A549 (cell line): Measurements from ENCODE around the gene CAV1. TPM values are rescaled to one million over a fixed set of nuclear protein-coding genes. Genes with fewer than 3 reads are reported as not detected.

ENCODE experiments used
- ATAC-seq, 2 experiments: fragments of 200-7000 bp in 1 of 2; fragments of >200 bp in 1 of 2; cut with Nextera tagmentation in 1 of 2; cut with Tn5 transposase in 1 of 2; 3 replicates each; pipeline versions ENCODE4 v1.8.0 to v1.9.1; 2018 to 2020; ENCODE audit warnings: mild to moderate bottlenecking in 1 of 2, moderate library complexity in 1 of 2
- CTCF ChIA-PET: fragments of 300-600 bp; sonication (Branson Sonifier 250); formaldehyde crosslinking; extraction: SDS; loops from one replicate; lab custom pipeline; 2021; ENCODE audit warnings: antibody characterized with exemption, inconsistent platforms; lab: Yijun Ruan, JAX
- POLR2A ChIA-PET: fragments of 350-600 bp; formaldehyde crosslinking; extraction: SDS; loops from one replicate; lab custom pipeline; 2021; ENCODE audit warnings: antibody characterized with exemption, inconsistent platforms; lab: Yijun Ruan, JAX
- DNase-seq, 2 experiments: peaks; one replicate each; pipeline versions ENCODE4 v3.0.0 to v3.0.0-alpha.2; 2011 to 2016; ENCODE audit warnings: low read depth in 1 of 2, low spot score in 1 of 2
- FAIRE-seq: peaks from 2 replicates; lab custom pipeline; 2011; peaks lifted over from hg19 to GRCh38; lab: Jason Lieb, UNC
- H3K27ac ChIP-seq, 2 experiments: fragments of >200 bp; sonication (Bioruptor Twin); formaldehyde crosslinking; 3 replicates each; pipeline ENCODE4 v1.5.1; 2016 to 2017
- H3K4me1 ChIP-seq: fragments of >200 bp; sonication (Bioruptor Twin); formaldehyde crosslinking; 3 replicates; pipeline ENCODE4 v1.6.1; 2016
- H3K4me2 ChIP-seq: fragments of >200 bp; sonication (Bioruptor Twin); formaldehyde crosslinking; 3 replicates; pipeline ENCODE4 v1.6.1; 2016
- H3K4me3 ChIP-seq: fragments of >200 bp; sonication (Bioruptor Twin); formaldehyde crosslinking; 3 replicates; pipeline ENCODE4 v1.5.1; 2016
- H3K9me3 ChIP-seq: fragments of >200 bp; sonication (Bioruptor Twin); formaldehyde crosslinking; 3 replicates; pipeline ENCODE4 v1.6.1; 2016
- BHLHE40 ChIP-seq: IDR thresholded peaks from 2 replicates; pipeline ENCODE4 v1.6.1; 2012; ENCODE audit warnings: low read depth, low read length, inconsistent platforms
- CEBPB ChIP-seq, 2 experiments: fragments of >200 bp in 1 of 2; sonication (Bioruptor Twin) in 1 of 2; formaldehyde crosslinking in 1 of 2; IDR thresholded peaks; 2 replicates each; pipeline ENCODE4 v1.6.1; 2012 to 2016
- EP300 ChIP-seq, 2 experiments: fragments of >200 bp; sonication (Bioruptor Twin); formaldehyde crosslinking; IDR thresholded peaks; 2 replicates in 1 of 2; 3 replicates in 1 of 2; pipeline ENCODE4 v1.6.1; 2016 to 2017
- FOSB ChIP-seq: fragments of 250-450 bp; sonication (Bioruptor Pico); IDR thresholded peaks from 2 replicates; pipeline ENCODE4 v1.5.0; 2020; ENCODE audit warnings: mild to moderate bottlenecking, moderate library complexity
- FOXS1 ChIP-seq: fragments of 250-450 bp; sonication (Bioruptor Pico); IDR thresholded peaks from 2 replicates; pipeline ENCODE4 v1.5.0; 2020; ENCODE audit warnings: mild to moderate bottlenecking, moderate library complexity
- GATA3 ChIP-seq: IDR thresholded peaks from 2 replicates; pipeline ENCODE4 v1.6.1; 2012; ENCODE audit warnings: borderline replicate concordance
- HOXA7 ChIP-seq: fragments of 250-450 bp; sonication (Bioruptor Pico); IDR thresholded peaks from 2 replicates; pipeline ENCODE4 v1.5.0; 2020; ENCODE audit warnings: mild to moderate bottlenecking, moderate library complexity
- JUN ChIP-seq, 2 experiments: fragments of >200 bp; sonication (Bioruptor Twin); formaldehyde crosslinking; IDR thresholded peaks; 2 replicates in 1 of 2; 3 replicates in 1 of 2; pipeline ENCODE4 v1.6.1; 2016 to 2017
- KDM1A ChIP-seq: fragments of 200-600 bp; sonication (generic); IDR thresholded peaks from 2 replicates; pipeline ENCODE4 v1.6.1; 2016; ENCODE audit warnings: low read depth, mild to moderate bottlenecking
- KDM5A ChIP-seq: fragments of 200-600 bp; sonication (generic); IDR thresholded peaks from 2 replicates; pipeline ENCODE4 v1.6.1; 2016; ENCODE audit warnings: antibody characterized with exemption, mild to moderate bottlenecking
- MAZ ChIP-seq: fragments of 150-350 bp; IDR thresholded peaks from 2 replicates; pipeline ENCODE4 v1.6.1; 2014; ENCODE audit warnings: antibody characterized with exemption, low read depth, low read length, borderline replicate concordance
- NFE2L2 ChIP-seq: fragments of 150-350 bp; conservative IDR thresholded peaks from 2 replicates; pipeline ENCODE4 v1.6.1; 2014; ENCODE audit warnings: low read length
- NPAS2 ChIP-seq: fragments of 250-450 bp; sonication (Bioruptor Pico); IDR thresholded peaks from 2 replicates; pipeline ENCODE4 v1.8.0; 2022; ENCODE audit warnings: mild to moderate bottlenecking, moderate library complexity, borderline replicate concordance
- NR3C1 ChIP-seq: fragments of >200 bp; sonication (Bioruptor Twin); formaldehyde crosslinking; IDR thresholded peaks from 3 replicates; pipeline ENCODE4 v1.6.1; 2017
- RAD21 ChIP-seq, 2 experiments: fragments of >200 bp in 1 of 2; sonication (Bioruptor Twin) in 1 of 2; formaldehyde crosslinking in 1 of 2; IDR thresholded peaks in 1 of 2; conservative IDR thresholded peaks in 1 of 2; 2 replicates in 1 of 2; 3 replicates in 1 of 2; pipeline ENCODE4 v1.6.1; 2012 to 2018; ENCODE audit warnings: inconsistent platforms in 1 of 2
- RARB ChIP-seq: fragments of 250-450 bp; sonication (Bioruptor Pico); IDR thresholded peaks from 2 replicates; pipeline ENCODE4 v1.8.0; 2021; ENCODE audit warnings: mild to moderate bottlenecking, moderate library complexity
- RCOR1 ChIP-seq: fragments of 150-350 bp; IDR thresholded peaks from 2 replicates; pipeline ENCODE4 v1.6.1; 2014; ENCODE audit warnings: antibody characterized with exemption, low read length, low read depth
- RFX5 ChIP-seq: fragments of 450-650 bp; IDR thresholded peaks from 2 replicates; pipeline ENCODE4 v1.7.1; 2014; ENCODE audit warnings: antibody characterized with exemption, mild to moderate bottlenecking, moderate library complexity
- SMC3 ChIP-seq: fragments of >200 bp; sonication (Bioruptor Twin); formaldehyde crosslinking; IDR thresholded peaks from 3 replicates; pipeline ENCODE4 v1.6.1; 2018; ENCODE audit warnings: inconsistent platforms
- SREBF2 ChIP-seq: fragments of 450-650 bp; IDR thresholded peaks from 2 replicates; pipeline ENCODE4 v1.6.1; 2014; ENCODE audit warnings: mild to moderate bottlenecking, moderate library complexity
- TP53 ChIP-seq: fragments of 250-450 bp; sonication (Bioruptor Pico); IDR thresholded peaks from 2 replicates; pipeline ENCODE4 v1.5.0; 2021; ENCODE audit warnings: mild to moderate bottlenecking, moderate library complexity
- ZSCAN20 ChIP-seq: fragments of 250-450 bp; sonication (Bioruptor Pico); IDR thresholded peaks from 2 replicates; pipeline ENCODE4 v1.8.0; 2022; ENCODE audit warnings: mild to moderate bottlenecking, moderate library complexity
- WGBS: methylation state at CpG from one replicate; pipeline ENCODE4 v1.1.6; 2017; ENCODE audit errors: missing lambda C conversion rate; 5-methylcytosine and 5-hydroxymethylcytosine counted together
- polyA plus RNA-seq, 4 experiments: library from polyadenylated mRNA; depleted of rRNA in 3 of 4; stranded (reverse); fragments of >200 nt; fragmentation: RNase III in 1 of 4; extraction: RNeasy Plus Mini Kit Qiagen cat#74134 plus additional on column Dnase treatment in 1 of 4; gene quantifications; 2 replicates in 3 of 4; 3 replicates in 1 of 4; pipeline ENCODE4 v1.2.3, GENCODE V29; 2011 to 2017
- TF ChIP-seq, protein P1 (sequence below): fragments of 150-350 bp; IDR thresholded peaks from 2 replicates; pipeline ENCODE4 v1.6.1; 2014; ENCODE audit warnings: low read depth, mild to moderate bottlenecking, low read length
- TF ChIP-seq, protein P2 (sequence below): fragments of 250-450 bp; sonication (Bioruptor Pico); IDR thresholded peaks from 2 replicates; pipeline ENCODE4 v1.5.0; 2020; ENCODE audit warnings: low read depth, mild to moderate bottlenecking, moderate library complexity
- TF ChIP-seq, protein P3 (sequence below): fragments of >200 bp; sonication (Bioruptor Twin); formaldehyde crosslinking; IDR thresholded peaks from 3 replicates; pipeline ENCODE4 v1.5.1; 2016
- TF ChIP-seq, protein P4 (sequence below): IDR thresholded peaks from 2 replicates; pipeline ENCODE4 v1.6.1; 2012
- TF ChIP-seq, protein P5 (sequence below): IDR thresholded peaks from 2 replicates; pipeline ENCODE4 v1.6.1; 2012; ENCODE audit warnings: low read depth, borderline replicate concordance
- TF ChIP-seq, protein P6 (sequence below): fragments of >200 bp; sonication (Bioruptor Twin); formaldehyde crosslinking; IDR thresholded peaks from 2 replicates; pipeline ENCODE4 v1.6.1; 2016
- TF ChIP-seq, protein P7 (sequence below): IDR thresholded peaks from 2 replicates; pipeline ENCODE4 v1.6.1; 2012

The CAV1 gene
- polyA plus RNA-seq, 2 of the 4 experiments (the other 2 are of a cell fraction), result 365 to 493 TPM

DNA sequence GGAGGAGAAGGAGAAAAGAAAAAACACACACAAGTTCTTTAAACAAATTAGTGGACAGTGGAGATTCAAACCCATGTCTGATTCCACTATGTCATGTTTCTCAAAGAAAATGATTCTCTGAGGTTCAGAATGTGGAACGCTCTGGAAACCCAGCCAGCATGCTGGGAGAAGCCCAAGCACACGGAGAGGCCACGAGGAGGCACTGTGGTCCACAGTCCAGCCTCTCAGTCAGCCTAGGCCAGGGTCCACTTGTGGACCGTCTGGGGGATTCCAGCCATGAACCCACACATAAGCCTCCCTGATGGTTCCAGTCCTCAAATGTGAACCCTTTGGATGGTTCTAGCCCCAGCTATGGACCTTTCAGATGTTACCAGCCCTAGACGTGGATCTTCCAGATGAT, 73.4 kb downstream of the CAV1 start:
- FAIRE-seq, result no peak
- POLR2A ChIA-PET, result no interaction called here

DNA sequence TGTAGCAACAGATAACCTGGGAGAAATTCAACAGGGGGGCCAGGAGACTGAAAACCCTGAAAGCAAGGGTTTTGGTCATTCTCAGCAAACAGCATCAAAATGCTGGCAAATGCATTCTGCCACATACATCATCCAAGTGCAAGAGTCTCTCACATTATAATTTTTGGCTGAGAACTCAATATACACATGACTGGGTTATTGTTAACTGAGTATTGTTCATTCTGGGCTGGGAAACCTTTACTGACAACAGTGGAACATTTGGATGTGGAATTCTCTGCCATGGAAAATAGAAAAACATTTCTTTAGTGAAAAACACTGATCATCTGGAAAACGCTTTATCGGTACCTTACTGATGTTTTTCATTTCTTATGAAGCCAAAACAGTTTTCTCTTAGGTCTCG, 74.0 kb downstream of the CAV1 start:
- POLR2A ChIA-PET, result no interaction called here
- Histone ChIP-seq H3K4me2 (no peak overlapping the region), H3K27ac (no peak overlapping the region), H3K4me3 (no peak overlapping the region), H3K4me1 (no peaks in the 10 kb centered on the region), H3K9me3 (no peaks in the 10 kb centered on the region)
- no peak for FAIRE-seq
- DNase-seq, result no peak
- CTCF ChIA-PET, result no interaction called here
- TF ChIP-seq CEBPB (IDR thresholded peaks at IDR 0.05), result no peak
- TF ChIP-seq, protein P1, sequence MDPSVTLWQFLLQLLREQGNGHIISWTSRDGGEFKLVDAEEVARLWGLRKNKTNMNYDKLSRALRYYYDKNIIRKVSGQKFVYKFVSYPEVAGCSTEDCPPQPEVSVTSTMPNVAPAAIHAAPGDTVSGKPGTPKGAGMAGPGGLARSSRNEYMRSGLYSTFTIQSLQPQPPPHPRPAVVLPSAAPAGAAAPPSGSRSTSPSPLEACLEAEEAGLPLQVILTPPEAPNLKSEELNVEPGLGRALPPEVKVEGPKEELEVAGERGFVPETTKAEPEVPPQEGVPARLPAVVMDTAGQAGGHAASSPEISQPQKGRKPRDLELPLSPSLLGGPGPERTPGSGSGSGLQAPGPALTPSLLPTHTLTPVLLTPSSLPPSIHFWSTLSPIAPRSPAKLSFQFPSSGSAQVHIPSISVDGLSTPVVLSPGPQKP, result no peak
- TF ChIP-seq FOXS1 (CRISPR knock-in tag), result no peak
- TF ChIP-seq BHLHE40, result no peak
- no peak for TF ChIP-seq RARB (CRISPR knock-in tag)
- no peak for TF ChIP-seq MAZ
- no peak for TF ChIP-seq TP53 (CRISPR knock-in tag)
- no peak for TF ChIP-seq EP300 (IDR thresholded peaks at IDR 0.05)
- TF ChIP-seq RCOR1, result no peak
- TF ChIP-seq NFE2L2, result no peak
- TF ChIP-seq NR3C1, result no peak
- ATAC-seq, result no peak
- 94% methylated on average over 3 of the region's 3 CpGs for WGBS

More for the DNA sequence above, 73.4 kb downstream of the CAV1 start:
- TF ChIP-seq KDM1A, result no peak
- no peak for TF ChIP-seq ZSCAN20
- TF ChIP-seq, protein P2, sequence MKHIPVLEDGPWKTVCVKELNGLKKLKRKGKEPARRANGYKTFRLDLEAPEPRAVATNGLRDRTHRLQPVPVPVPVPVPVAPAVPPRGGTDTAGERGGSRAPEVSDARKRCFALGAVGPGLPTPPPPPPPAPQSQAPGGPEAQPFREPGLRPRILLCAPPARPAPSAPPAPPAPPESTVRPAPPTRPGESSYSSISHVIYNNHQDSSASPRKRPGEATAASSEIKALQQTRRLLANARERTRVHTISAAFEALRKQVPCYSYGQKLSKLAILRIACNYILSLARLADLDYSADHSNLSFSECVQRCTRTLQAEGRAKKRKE (CRISPR knock-in tag), result no peak
- peak; percentile 54 for TF ChIP-seq SMC3
- TF ChIP-seq RAD21 (conservative IDR thresholded peaks at IDR 0.05 in 1 of 2, IDR thresholded peaks at IDR 0.05 in 1 of 2), result peak; percentile 60 to 71
- TF ChIP-seq, protein P3, sequence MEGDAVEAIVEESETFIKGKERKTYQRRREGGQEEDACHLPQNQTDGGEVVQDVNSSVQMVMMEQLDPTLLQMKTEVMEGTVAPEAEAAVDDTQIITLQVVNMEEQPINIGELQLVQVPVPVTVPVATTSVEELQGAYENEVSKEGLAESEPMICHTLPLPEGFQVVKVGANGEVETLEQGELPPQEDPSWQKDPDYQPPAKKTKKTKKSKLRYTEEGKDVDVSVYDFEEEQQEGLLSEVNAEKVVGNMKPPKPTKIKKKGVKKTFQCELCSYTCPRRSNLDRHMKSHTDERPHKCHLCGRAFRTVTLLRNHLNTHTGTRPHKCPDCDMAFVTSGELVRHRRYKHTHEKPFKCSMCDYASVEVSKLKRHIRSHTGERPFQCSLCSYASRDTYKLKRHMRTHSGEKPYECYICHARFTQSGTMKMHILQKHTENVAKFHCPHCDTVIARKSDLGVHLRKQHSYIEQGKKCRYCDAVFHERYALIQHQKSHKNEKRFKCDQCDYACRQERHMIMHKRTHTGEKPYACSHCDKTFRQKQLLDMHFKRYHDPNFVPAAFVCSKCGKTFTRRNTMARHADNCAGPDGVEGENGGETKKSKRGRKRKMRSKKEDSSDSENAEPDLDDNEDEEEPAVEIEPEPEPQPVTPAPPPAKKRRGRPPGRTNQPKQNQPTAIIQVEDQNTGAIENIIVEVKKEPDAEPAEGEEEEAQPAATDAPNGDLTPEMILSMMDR, result peak; percentile 42; the same call in 1 of the 3 replicates
- TF ChIP-seq, protein P4, sequence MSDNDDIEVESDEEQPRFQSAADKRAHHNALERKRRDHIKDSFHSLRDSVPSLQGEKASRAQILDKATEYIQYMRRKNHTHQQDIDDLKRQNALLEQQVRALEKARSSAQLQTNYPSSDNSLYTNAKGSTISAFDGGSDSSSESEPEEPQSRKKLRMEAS, result peak; percentile 36; the same call in 1 of the 2 replicates
- Histone ChIP-seq H3K4me3 (no peak overlapping the region), H3K4me2 (no peak overlapping the region), H3K4me1 (no peaks in the 10 kb centered on the region), H3K9me3 (no peaks in the 10 kb centered on the region), H3K27ac (0 out of 6 replicates have a peak overlapping the region, but pooled peaks of 1 of the 2 experiments have one; percentile 1)
- WGBS, result 87% methylated on average over 5 of the region's 5 CpGs
- DNase-seq (peak in 1 of 2 experiments; percentile 30), ATAC-seq (peak; percentile 59 to 89; a peak in 4 of 6 replicates)
- CTCF ChIA-PET, result interaction anchor here (1.5 kb wide), 1 partner anchor 212 kb away, joined by 4 read pairs; no protein-coding TSS in a partner anchor

DNA sequence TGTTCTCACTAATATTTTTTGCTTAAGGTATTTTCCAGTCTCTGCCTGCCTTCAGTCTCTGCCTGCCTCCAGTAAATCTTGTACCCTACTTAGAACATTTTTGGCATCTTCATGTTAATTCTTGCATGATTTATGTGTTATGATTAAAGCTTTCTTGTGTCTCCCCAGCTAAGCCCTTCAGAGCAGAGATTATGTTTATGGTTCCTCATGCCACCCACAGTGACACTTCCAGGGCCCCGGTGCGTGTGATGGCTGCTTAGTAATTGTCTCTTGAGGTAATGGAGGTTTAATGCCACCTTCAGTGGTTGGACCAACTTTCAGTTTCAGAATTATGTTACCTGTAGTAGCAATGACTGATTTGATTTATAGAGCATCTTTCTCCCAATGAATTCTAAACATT, 76.6 kb downstream of the CAV1 start:
- ChIA-PET POLR2A (no interaction called here), CTCF (interaction anchor here (0.8 to 5.8 kb wide), 4 partner anchors 10 to 342 kb away, joined by 3 to 39 read pairs (median 8); no protein-coding TSS in a partner anchor)
- no peak for TF ChIP-seq SREBF2
- TF ChIP-seq NR3C1, result no peak
- TF ChIP-seq HOXA7, result no peak
- TF ChIP-seq, protein P5, sequence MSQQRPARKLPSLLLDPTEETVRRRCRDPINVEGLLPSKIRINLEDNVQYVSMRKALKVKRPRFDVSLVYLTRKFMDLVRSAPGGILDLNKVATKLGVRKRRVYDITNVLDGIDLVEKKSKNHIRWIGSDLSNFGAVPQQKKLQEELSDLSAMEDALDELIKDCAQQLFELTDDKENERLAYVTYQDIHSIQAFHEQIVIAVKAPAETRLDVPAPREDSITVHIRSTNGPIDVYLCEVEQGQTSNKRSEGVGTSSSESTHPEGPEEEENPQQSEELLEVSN, result no peak
- TF ChIP-seq, protein P6, sequence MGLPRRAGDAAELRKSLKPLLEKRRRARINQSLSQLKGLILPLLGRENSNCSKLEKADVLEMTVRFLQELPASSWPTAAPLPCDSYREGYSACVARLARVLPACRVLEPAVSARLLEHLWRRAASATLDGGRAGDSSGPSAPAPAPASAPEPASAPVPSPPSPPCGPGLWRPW, result no peak
- no peak for TF ChIP-seq GATA3
- TF ChIP-seq KDM5A, result no peak
- no peak for TF ChIP-seq JUN (IDR thresholded peaks at IDR 0.05)
- no peak for TF ChIP-seq RCOR1
- no peak for TF ChIP-seq NPAS2 (CRISPR knock-in tag)
- TF ChIP-seq FOSB (CRISPR knock-in tag), result no peak
- TF ChIP-seq ZSCAN20, result no peak
- TF ChIP-seq RAD21 (conservative IDR thresholded peaks at IDR 0.05 in 1 of 2, IDR thresholded peaks at IDR 0.05 in 1 of 2), result no peak
- TF ChIP-seq, protein P7, sequence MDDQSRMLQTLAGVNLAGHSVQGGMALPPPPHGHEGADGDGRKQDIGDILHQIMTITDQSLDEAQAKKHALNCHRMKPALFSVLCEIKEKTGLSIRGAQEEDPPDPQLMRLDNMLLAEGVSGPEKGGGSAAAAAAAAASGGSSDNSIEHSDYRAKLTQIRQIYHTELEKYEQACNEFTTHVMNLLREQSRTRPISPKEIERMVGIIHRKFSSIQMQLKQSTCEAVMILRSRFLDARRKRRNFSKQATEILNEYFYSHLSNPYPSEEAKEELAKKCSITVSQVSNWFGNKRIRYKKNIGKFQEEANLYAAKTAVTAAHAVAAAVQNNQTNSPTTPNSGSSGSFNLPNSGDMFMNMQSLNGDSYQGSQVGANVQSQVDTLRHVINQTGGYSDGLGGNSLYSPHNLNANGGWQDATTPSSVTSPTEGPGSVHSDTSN, result no peak
- TF ChIP-seq RFX5, result no peak
- no peak for TF ChIP-seq CEBPB (IDR thresholded peaks at IDR 0.05)
- no peak for TF ChIP-seq NFE2L2
- Histone ChIP-seq H3K9me3 (no peaks in the 10 kb centered on the region), H3K4me3 (no peak overlapping the region), H3K4me1 (no peaks in the 10 kb centered on the region), H3K4me2 (no peak overlapping the region), H3K27ac (0 out of 6 replicates have a peak overlapping the region, but pooled peaks of 1 of the 2 experiments have one; percentile 14)
- ATAC-seq, result no peak
- FAIRE-seq, result no peak
- no peak for DNase-seq
- 75% methylated on average over 2 of the region's 2 CpGs for WGBS
